HG03095 (cell line): Measurements from ENCODE around the gene RGS3.
"Not testable (repeated sequence)": the region's sequence is repeated elsewhere in the genome, so short reads cannot be mapped to it uniquely, and the experiment has no call there.

Experiments
- ATAC-seq: cut with Tn5 transposase; IDR thresholded peaks from one replicate; pipeline ENCODE4 v1.9.1; 2021; ENCODE audit warnings: moderate library complexity; ENCODE audit not compliant: unreplicated experiment

The RGS3 gene

DNA sequence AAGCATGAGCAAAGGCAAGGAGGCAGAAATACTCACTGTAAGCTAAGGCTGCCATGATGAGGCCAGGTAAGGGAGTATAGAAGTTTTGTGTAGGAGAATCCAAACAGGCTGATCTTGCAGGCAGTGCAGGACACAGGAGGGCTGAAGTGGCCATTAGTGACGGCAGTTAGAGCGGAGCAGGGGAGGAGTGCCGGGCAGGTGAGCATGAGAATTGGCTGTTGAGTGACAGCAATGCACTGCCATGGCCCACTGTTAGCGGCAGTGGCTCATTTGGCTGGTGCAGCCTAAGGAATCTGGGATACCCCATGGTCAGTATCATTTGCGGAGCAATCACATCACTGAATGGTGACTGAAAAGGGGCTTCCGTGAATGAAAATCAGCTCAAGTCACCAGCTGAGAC, 22.8 kb downstream of the RGS3 start:
- ATAC-seq, result no peak

DNA sequence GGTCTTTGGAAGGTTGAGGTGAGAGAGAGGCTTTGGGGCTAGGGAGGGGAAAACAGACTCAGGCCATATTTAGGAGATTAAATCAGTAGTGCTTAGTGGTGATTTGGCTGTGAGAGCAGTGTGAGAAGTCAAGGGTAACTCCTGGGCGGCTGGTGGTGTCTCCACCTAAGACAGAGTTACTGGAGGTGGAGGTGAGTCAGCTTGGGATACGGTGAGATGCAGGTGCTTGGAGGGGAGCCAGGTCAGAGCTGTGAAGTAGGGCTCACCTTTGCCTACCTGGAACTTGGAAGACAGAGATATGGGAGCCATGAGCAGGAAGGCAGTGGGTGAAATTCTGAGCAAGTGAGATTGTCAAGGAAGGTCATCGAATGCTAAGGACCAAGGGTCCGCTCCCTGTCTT, 24.5 kb downstream of the RGS3 start:
- no peak for ATAC-seq

DNA sequence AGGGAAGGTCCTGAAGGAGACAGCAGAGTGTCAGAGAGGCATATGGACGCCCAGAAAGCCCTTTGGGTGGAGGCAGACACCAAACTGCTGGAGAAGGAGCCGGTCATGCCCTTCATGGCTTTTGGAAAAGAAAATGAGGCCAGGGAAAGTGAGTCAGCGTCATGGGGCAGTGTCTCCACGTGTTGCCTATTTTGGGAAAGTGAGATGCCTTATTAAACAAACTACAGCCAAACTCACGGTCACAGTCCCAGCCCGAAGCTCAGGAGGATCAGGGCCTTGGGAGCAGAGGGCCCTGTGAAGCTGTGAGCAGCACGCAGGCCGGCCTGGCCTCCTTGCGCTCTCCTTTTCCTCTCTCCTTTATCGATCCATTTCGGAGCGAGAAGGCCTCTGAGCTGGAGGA, 25.0 kb downstream of the RGS3 start:
- no peak for ATAC-seq

DNA sequence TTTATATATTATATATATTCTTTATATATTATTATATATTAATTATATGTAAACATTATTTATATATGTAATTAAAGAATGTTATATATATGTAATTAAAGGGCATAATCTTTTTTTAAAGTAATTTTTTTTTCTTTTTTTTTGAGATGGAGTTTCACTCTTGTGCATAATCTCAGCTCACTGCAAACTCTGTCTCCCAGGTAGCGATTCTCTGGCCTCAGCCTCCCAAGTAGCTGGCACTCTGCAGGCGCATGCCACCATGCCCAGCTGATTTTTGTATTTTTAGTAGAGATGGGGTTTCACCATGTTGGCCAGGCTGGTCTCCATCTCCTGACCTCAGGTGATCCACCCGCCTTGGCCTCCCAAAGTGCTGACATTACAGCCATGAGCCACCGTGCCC, 27.6 kb downstream of the RGS3 start:
- ATAC-seq, result not testable (repeated sequence)

DNA sequence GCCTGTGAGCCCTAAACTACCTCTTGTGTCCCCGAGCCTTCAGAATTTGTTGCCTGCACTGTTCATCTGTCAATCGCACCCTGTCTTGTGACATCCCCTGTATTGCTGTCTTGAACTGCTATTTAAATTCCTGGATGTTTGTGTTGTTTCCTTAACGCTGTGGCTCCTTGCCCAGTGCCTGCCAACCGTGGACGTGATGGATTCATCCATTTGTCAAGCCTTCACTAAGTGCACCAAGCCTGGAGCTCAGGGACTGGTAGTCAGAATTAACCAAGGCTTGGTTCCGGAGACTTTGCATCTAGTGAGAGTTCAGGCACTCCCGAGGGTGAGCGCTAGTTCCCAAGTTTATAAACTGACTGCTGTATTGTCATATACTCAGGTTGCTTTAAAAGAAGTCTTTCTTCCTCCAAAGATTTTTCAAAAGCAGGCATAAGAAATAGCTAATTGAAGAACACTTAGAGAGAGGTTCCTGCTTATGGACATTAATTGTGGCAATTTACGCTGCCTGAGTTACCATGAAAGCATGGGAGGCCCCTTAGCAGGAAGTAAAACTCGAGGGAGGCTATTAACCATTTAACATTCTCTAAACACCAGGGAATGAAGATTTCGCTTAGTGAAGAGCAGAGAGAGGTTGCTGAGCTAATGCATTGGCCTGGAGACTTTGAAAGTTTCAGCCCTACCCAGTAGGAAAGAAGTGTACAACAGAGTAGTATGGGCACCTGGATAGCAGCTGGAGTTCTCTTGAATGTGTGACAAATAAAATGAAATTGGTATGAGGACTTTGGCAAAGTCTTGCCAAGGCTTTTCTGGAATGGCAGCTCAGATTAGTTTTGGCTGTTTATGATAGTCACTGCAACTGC, 29.0 kb downstream of the RGS3 start:
- no peak for ATAC-seq

DNA sequence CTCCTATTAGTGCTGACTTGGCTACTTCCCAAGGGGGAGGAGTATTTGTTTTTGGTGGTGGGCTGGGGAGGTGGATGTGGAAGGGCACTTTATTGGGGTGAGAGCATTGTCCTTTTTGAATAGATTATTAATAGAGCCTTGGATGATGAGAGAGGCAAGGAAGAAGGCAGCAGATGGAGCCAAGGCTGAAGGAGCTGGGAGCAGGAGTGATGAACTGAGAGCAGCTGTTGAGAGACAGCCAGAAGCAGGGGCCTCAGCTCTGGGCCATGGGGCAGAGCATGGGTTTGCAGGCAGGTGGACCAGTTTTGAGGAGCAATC, 29.6 kb downstream of the RGS3 start:
- no peak for ATAC-seq

DNA sequence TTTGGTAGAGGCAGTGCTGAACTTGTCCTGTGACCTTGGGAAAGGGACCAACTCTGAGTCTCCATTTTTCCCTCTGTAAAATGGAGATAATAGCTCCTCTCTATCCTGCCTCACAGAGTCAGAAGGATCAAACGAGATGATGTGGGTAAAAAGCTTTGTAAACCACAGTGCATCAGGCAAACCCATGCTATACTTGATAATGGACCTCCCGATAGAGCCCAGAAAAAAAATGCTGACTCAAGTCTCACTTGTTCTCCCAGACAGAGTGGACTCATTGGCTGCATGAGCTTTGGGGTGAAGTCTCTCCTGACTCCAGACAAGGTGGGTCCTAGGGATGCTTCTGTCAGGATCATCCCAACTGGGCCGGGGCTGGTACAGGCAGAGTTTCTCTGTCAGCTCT, 32.0 kb downstream of the RGS3 start:
- no peak for ATAC-seq

DNA sequence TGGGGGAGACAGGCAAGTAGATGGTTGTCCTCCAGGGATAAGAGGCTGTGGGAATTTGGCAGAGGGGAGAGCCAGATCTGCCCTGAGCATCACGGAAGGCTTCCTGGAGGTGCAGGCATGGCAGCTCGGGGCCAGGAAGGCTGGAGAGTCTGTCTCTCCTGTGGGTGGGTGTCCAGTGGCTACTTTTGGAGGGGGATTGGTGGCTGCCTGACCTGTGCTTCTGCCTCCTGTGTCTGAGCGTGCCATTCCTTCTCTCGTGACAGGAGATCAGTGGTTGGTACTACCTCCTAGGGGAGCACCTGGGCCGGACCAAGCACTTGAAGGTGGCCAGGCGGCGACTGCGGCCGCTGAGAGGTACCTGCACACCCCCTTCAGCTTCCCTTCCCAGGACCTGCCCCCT, 33.5 kb downstream of the RGS3 start:
- ATAC-seq, result no peak

DNA sequence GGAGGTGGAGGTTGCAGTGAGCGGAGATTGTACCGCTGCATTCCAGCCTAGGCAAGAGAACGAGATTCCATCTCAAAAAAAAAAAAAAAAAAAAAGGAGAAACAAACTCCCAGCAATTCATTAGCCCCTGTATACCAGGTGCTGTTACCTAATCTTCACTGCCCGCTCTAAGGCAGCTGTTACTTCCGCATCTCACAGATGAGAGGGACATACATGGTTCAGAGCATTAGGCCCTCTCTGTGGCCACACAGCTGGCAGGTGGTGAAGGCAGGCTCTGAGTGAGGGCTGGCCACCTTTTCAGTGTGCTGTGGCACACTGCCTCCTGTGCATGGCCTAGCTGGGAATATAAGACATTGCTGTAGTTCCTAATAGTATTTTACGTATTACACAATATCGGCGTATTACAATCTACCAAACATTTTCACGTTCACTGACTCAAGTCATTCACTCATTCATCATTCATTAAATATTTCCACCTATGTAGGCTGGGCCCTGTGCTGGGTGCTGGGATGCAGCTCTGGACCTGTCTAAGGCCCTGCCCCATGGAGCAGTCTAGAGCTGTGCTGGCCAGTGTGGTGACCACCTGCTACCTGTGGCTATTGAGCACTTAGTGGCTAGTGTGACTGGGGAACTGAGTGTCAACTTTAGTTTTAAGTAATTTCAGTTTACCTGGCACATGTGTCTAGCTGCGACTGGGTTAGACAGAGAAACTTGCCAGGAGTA, 35.8 kb downstream of the RGS3 start:
- no peak for ATAC-seq

DNA sequence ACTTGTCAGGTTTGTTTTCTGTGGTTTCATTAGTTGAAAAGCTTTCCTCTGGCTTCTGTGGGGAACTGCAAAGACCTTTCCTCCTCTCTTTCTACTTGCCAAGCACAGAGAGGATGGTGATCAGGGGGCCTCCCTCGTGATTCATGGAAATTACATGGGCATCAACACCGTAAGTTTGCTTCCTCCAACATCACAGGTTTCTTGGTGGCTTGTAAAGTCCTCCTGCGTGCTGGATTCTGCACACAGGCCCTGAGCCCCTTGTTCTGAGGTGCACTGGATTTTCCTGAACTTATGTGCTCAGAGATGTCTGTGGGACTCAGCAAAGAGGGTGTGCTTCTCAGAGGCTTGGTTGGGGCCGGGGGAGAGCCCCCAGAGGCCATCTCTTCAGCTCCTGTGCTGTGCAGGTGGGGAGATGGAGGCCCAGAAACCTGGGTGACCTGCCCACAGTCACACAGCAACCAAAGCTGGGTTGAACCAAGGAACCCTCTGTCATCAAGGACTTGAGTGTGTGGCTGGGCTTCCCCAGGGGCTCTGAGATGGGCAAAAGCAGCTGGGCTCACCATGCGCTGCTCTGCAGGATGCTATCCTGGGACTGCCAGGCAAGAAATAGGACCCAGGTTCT, 36.5 kb downstream of the RGS3 start:
- no peak for ATAC-seq

DNA sequence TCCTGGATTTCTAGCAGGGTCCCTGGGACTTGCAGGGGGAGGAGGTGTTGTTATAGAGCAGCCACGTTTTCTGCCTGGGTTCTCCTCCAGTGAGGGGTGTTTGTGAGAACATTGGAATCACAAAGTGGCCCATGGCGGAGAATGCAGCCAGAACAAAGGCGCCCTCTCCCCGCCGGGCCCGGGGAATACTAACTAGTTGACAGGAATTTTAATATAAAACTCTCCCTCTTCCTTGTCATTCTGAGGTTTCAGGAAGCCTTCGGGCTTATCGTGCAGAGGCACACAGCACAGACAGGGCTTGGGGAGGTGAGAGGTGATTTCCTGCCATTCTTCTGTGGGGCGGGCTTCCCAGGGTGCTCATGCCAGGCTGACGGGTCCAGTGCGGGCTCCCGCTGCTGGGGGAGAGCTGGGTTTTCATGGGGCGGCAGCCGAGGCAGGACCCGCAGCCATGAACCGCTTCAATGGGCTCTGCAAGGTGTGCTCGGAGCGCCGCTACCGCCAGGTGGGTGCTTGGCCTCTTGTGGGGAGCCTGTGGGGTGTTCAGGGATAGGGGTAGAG, 37.7 kb downstream of the RGS3 start:
- no peak for ATAC-seq

DNA sequence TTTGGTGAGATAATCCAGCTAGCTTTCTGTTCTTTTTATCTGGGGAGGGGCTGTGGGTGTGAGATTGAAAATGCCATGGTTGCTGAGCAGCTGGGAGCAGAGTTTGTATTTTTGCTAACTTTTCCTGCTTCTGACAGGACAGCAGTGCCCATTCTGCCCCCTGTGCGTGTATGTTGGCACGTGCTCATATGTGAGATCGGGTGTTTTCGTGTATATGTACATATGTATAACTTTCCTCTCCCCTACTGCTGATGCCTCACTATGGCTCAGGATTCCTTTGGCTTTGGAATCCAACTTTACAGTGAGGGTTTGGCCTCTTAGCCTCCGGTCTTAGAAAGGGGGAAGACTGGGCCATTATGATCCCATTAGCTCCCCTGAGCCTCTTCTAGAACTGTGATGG, 38.3 kb downstream of the RGS3 start:
- no peak for ATAC-seq

DNA sequence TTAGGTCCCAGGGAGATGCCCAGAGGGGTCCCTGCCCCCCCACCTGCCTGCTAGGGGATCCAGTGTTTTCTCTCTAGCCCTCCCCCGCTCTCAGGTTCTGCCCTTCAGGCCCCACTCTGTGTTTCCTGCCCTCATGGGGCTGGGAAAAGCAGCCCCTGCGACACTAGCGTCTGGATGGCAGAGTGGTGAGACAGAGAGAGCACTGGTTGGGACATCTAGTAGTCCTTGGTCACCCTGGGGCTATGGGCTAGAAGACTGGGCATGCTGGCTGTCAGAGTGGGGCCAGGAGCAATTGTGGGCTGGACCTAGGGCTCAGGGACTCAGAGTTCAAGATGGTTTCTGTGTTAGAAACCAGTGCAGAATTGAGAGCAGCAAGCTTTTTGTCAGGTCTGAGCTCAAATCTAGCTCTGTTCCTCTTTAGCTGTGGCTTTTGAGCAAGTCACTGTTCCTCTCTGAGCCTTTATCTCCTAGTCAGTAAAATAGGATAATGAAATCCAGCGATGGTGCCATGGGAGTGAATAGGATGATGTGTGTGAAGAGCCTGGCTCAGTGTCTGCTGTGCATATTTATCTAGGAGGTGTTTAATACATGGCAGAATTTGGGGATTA, 39.0 kb downstream of the RGS3 start:
- no peak for ATAC-seq

DNA sequence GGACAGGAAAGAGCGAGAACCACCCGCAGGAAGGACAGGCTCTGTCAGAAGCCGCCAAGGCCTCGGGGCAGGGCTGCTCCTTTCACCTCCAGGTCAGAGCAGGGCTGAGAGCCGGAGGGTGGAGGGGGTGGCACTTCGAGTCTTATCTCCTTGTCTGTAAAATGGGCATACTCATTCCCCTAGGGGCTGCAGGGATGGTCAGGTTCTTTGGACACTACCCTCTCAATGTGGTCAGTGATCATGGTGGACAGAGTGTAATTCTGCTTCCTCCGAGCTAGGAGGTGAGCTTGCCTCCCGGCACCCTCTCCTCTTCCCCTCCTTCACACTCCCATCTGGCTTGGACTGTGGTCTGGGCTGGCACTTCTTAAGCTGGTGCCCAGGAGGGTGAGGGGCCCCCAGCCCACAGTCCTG, 39.6 kb downstream of the RGS3 start:
- ATAC-seq, result no peak

DNA sequence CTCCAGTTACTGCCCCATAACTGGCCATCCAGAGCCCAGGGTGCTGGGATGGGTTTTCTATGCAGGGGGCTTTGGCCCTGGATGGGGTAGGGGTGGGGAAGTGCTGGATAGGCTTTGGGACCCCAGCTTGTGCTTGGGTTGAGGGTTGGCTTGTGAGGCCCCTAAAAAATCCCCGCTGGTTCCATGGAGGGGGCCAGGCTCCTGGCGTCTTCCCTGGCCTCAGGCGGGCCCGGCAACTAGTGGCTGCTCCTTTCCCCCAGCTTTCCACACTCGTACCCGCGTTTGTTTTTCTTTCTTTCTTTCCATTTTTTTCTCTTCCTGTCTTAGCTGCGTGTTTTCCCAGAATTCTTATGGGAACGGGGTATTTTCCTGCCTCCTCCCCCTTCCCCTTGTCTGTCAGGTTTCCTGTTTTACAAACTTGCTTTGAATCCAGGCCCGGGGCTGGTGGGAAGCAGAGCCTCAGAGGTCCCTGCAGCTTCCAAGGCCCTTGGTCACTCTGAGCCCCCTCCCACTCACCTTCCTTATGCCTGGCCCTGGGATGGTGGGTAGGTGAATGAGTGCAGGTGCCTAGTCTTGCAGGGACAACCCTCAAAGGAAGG, 40.2 kb downstream of the RGS3 start:
- ATAC-seq, result no peak

DNA sequence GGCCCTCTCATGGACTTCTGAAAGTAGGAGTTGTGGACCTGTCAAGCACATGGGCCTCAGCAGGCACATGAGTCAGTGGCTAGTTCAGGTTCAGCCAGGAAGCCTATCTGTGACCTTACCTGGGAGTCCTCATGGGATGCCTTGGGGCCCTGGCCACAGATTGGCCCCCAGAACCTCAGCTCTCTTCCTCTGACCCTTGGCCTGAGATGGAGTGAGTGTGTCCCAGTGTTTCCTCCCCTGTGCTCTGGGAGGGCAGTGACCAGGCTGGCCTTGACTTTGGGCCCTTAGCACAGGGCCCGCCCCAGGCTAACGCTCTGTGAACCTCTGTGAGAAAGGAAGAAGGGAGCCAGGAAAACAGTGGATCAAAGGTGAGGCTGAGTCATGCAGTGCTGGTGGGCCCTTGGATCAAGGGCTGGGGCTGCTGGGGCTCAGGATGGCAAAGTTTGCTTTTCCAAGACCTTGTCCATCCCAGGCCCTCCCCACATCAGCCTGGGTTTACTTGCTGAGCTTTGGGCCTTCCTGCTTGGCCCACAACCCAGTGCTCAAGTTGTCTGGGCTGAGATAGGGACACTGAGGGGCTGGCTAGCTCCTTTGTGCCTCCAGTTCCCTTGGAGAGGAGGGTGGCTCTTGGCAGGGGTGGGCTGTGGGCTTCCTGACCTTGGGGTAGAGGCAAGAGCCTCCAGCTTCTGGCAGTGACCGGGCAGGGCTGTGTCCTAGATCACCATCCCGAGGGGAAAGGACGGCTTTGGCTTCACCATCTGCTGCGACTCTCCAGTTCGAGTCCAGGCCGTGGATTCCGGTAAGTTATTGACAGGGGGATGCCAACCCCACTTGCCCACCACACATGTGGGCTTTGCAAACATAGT, 41.4 kb downstream of the RGS3 start:
- ATAC-seq, result no peak

DNA sequence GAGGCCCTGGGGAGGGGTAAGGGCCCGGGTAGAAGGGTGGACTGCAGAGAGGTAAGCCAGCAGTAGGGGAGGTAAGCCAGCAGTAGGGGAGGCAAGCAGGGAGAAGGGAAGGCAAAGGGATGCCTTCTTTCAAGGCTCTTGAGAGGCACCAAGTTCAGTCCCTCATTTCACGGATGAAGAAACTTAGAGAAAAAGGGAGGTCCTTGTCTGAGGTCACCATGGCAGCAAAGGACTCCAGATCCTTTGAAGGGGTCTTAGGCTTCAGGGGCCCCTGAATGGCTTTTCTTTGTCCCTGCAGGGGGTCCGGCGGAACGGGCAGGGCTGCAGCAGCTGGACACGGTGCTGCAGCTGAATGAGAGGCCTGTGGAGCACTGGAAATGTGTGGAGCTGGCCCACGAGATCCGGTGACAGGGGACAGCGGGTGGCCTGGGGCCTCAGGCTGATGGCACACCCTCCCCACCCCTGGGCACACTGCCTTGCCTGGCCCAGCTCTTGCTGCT, 42.6 kb downstream of the RGS3 start:
- no peak for ATAC-seq

DNA sequence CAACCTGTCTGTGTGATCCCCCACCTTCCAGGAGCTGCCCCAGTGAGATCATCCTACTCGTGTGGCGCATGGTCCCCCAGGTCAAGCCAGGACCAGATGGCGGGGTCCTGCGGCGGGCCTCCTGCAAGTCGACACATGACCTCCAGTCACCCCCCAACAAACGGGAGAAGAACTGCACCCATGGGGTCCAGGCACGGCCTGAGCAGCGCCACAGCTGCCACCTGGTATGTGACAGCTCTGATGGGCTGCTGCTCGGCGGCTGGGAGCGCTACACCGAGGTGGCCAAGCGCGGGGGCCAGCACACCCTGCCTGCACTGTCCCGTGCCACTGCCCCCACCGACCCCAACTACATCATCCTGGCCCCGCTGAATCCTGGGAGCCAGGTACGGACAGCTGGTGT, 43.7 kb downstream of the RGS3 start:
- no peak for ATAC-seq

DNA sequence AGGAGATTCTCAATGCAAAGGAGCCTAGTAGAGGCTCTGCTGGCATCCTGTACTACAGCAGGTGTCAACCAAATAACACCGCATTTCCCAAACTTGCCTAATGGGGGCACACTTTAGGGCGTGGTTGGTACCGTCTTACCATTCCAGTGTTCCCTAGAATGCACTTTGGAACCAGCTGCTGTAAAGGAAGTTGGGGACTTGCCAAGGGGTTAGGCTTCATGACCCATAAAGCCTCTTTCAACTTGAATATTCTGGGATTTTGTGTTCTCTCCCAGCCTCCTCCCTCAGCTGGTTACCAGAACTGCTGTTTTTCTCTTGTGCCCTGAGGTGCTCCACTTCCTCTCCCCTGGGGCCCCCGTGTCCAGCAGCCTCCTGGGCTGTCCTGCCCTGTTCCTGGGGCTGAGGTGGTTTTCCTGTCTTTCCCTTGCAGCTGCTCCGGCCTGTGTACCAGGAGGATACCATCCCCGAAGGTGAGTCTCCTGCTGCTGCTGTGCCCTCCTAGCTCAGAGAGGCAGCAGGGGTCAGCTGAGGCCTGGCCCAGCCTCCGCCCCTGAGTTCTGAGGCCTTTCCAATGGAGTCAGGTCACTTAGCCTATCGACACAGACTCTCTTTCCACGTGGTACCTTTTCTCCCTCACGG, 44.7 kb downstream of the RGS3 start:
- no peak for ATAC-seq
